MM.1S (cell line): ENCODE measurements around the gene IL19.
A peak's percentile ranks its signal among the peaks of the same experiment; 100 is the strongest.

Experiments used
- DNase-seq: peaks from one replicate; pipeline ENCODE4 v3.0.0-alpha.2; 2015
- H2AFZ ChIP-seq: fragments of 300-600 bp; sonication (generic); 2 replicates; pipeline ENCODE4 v1.6.0; 2016; ENCODE audit warnings: antibody characterized with exemption, low read length
- H3F3A ChIP-seq: fragments of 300-600 bp; sonication (generic); 2 replicates; pipeline ENCODE4 v1.6.1; 2016; ENCODE audit warnings: mild to moderate bottlenecking, antibody characterized with exemption, low read length, moderate library complexity, mixed read lengths; ENCODE audit not compliant: insufficient read depth
- H3K27ac ChIP-seq: fragments of 300-600 bp; sonication (generic); 2 replicates; pipeline ENCODE4 v1.5.1; 2016; ENCODE audit warnings: mild to moderate bottlenecking, low read length
- H3K27me3 ChIP-seq: fragments of 300-600 bp; sonication (generic); replicated peaks from 2 replicates; pipeline ENCODE4 v1.6.0; 2016; ENCODE audit warnings: low read length; ENCODE audit not compliant: insufficient read depth
- H3K36me3 ChIP-seq: fragments of 300-600 bp; sonication (generic); replicated peaks from 2 replicates; pipeline ENCODE4 v1.6.1; 2016; ENCODE audit warnings: mild to moderate bottlenecking, low read length, mixed read lengths; ENCODE audit not compliant: insufficient read depth
- H3K4me1 ChIP-seq: fragments of 300-600 bp; sonication (generic); 2 replicates; pipeline ENCODE4 v1.6.1; 2016; ENCODE audit warnings: low read length, mixed read lengths
- H3K4me2 ChIP-seq: fragments of 300-600 bp; sonication (generic); 2 replicates; pipeline ENCODE4 v1.6.0; 2016; ENCODE audit warnings: low read depth, low read length
- H3K4me3 ChIP-seq: fragments of 300-600 bp; sonication (generic); 2 replicates; pipeline ENCODE4 v1.5.1; 2016; ENCODE audit warnings: low read length, mixed read lengths
- H3K79me2 ChIP-seq: fragments of 300-600 bp; sonication (generic); 2 replicates; pipeline ENCODE4 v1.6.1; 2016; ENCODE audit warnings: mixed run types, low read length, mixed read lengths
- H3K9ac ChIP-seq: fragments of 300-600 bp; sonication (generic); 2 replicates; pipeline ENCODE4 v1.6.1; 2016; ENCODE audit warnings: low read length, mixed read lengths
- H3K9me2 ChIP-seq: fragments of 300-600 bp; sonication (generic); replicated peaks from 2 replicates; pipeline ENCODE4 v1.6.1; 2016; ENCODE audit warnings: mild to moderate bottlenecking, low read length, mixed read lengths; ENCODE audit not compliant: insufficient read depth
- H3K9me3 ChIP-seq: fragments of 300-600 bp; sonication (generic); replicated peaks from 2 replicates; pipeline ENCODE4 v1.6.1; 2016; ENCODE audit warnings: mild to moderate bottlenecking, low read length, mixed read lengths; ENCODE audit not compliant: insufficient read depth
- H4K20me1 ChIP-seq: fragments of 300-600 bp; sonication (generic); 2 replicates; pipeline ENCODE4 v1.6.1; 2016; ENCODE audit warnings: mild to moderate bottlenecking, low read length, moderate library complexity, mixed read lengths; ENCODE audit not compliant: insufficient read depth
- EZH2 ChIP-seq: fragments of 300-600 bp; sonication (generic); optimal IDR thresholded peaks from 2 replicates; pipeline ENCODE3; 2017; ENCODE audit warnings: low read depth, mild to moderate bottlenecking, antibody characterized with exemption, low read length, mixed read lengths
- EZH2phosphoT487 ChIP-seq: fragments of 300-600 bp; sonication (generic); IDR thresholded peaks from 2 replicates; pipeline ENCODE4 v1.6.1; 2018; ENCODE audit warnings: antibody characterized with exemption, low read length
- TF ChIP-seq, protein P1 (sequence below): fragments of 300-600 bp; sonication (generic); IDR thresholded peaks from 2 replicates; pipeline ENCODE4 v1.5.1; 2016; ENCODE audit warnings: antibody characterized with exemption, low read length, mixed read lengths

IL19 gene

DNA sequence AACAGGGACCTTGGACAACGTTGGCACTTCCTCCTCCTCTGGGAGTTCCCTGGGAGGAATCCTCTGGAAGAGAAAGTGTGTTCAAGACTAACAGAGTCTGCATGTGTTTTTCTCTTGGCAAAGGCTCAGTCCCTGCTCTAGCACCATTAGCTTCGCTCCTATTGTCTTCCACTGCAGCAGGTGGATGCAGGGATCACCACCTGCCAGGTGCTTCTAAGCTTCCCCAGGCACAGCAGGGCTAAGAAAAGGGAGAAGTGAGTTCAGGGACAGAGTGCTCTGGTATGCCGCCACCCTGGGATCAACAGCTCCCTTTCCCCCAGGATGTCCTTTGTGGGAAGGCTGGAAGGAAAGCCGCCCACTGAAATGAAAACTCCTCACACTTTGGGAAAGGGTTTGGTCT lies 50.9 kb downstream of the IL19 start:
- H2AFZ ChIP-seq, result no peak overlapping the region
- no peaks in the 10 kb centered on the region for H3K9me3 ChIP-seq
- DNase-seq, result no peak
- TF ChIP-seq EZH2, result no peak
- no peak for TF ChIP-seq EZH2phosphoT487
- TF ChIP-seq, protein P1, sequence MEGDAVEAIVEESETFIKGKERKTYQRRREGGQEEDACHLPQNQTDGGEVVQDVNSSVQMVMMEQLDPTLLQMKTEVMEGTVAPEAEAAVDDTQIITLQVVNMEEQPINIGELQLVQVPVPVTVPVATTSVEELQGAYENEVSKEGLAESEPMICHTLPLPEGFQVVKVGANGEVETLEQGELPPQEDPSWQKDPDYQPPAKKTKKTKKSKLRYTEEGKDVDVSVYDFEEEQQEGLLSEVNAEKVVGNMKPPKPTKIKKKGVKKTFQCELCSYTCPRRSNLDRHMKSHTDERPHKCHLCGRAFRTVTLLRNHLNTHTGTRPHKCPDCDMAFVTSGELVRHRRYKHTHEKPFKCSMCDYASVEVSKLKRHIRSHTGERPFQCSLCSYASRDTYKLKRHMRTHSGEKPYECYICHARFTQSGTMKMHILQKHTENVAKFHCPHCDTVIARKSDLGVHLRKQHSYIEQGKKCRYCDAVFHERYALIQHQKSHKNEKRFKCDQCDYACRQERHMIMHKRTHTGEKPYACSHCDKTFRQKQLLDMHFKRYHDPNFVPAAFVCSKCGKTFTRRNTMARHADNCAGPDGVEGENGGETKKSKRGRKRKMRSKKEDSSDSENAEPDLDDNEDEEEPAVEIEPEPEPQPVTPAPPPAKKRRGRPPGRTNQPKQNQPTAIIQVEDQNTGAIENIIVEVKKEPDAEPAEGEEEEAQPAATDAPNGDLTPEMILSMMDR, result no peak
- H4K20me1 ChIP-seq, result no peaks in the 10 kb centered on the region
- no peak overlapping the region for H3K9ac ChIP-seq
- H3K79me2 ChIP-seq, result no peaks in the 10 kb centered on the region
- H3K4me2 ChIP-seq, result no peak overlapping the region
- no peak overlapping the region for H3K27ac ChIP-seq
- no peaks in the 10 kb centered on the region for H3K36me3 ChIP-seq
- no peaks in the 10 kb centered on the region for H3K27me3 ChIP-seq
- peaks cover 20% of the 10 kb centered on the region for H3F3A ChIP-seq
- H3K9me2 ChIP-seq, result no peaks in the 10 kb centered on the region
- H3K4me1 ChIP-seq, result peaks cover 45% of the 10 kb centered on the region
- no peak overlapping the region for H3K4me3 ChIP-seq

- Histone ChIP-seq H3K9me2 (no peaks in the 10 kb centered on the region), H3K36me3 (no peaks in the 10 kb centered on the region), H4K20me1 (no peaks in the 10 kb centered on the region), H3K4me2 (peak overlapping the region; percentile 55), H3K27me3 (no peaks in the 10 kb centered on the region), H3K9me3 (no peaks in the 10 kb centered on the region), H3K4me3 (no peak overlapping the region), H3K9ac (no peak overlapping the region), H2AFZ (peak overlapping the region; percentile 34), H3K79me2 (no peaks in the 10 kb centered on the region), H3F3A (peaks cover 8% of the 10 kb centered on the region), H3K27ac (peak overlapping the region; percentile 37; the same call in 1 of the 2 replicates), H3K4me1 (peaks cover 42% of the 10 kb centered on the region)
- no peak for DNase-seq
- TF ChIP-seq, protein P1, result no peak
- TF ChIP-seq EZH2phosphoT487 (no peak), EZH2 (no peak)
Observed at GRCh38 chr1:206823727-206824126, 53.2 kb downstream of the IL19 start.

DNA sequence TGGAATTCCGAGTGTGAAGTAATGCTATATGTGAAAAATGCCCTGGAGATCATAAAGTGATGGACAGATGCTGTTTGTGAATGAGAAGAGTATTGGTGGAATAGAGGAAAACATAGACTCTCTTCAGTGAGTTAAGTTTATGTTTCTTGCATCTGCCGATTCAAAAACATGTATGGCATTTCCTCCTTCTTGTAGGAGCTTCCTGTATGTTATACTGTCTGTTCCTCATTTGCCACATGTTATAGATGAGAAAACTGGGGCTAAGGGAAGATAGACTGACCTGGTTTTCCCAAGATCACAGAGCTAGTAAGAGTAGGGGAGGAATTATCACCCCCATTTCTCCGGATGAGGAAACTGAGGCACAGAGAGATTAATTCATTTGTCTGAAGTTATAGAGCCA lies 53.8 kb downstream of the IL19 start:
- Histone ChIP-seq H3K4me1 (peaks cover 48% of the 10 kb centered on the region), H3K27me3 (no peaks in the 10 kb centered on the region), H3K9ac (no peak overlapping the region), H4K20me1 (no peaks in the 10 kb centered on the region), H3K4me3 (no peak overlapping the region), H3K9me2 (no peaks in the 10 kb centered on the region), H3K27ac (peak overlapping the region; percentile 37; the same call in 1 of the 2 replicates), H3K79me2 (no peaks in the 10 kb centered on the region), H3K4me2 (peak overlapping the region; percentile 55), H3F3A (peaks cover 14% of the 10 kb centered on the region), H2AFZ (peak overlapping the region; percentile 34), H3K36me3 (no peaks in the 10 kb centered on the region), H3K9me3 (no peaks in the 10 kb centered on the region)
- DNase-seq, result peak; percentile 48
- TF ChIP-seq, protein P1, result no peak
- TF ChIP-seq EZH2phosphoT487 (no peak), EZH2 (no peak)
